ENCODE data around the gene LBR.

GRCh38 chr1:225437710-225438437, 10.0 kb upstream of the LBR start:
- TF ChIP-seq POLR2A (IDR thresholded peaks at IDR 0.05): no peak
- TF ChIP-seq, protein P1, sequence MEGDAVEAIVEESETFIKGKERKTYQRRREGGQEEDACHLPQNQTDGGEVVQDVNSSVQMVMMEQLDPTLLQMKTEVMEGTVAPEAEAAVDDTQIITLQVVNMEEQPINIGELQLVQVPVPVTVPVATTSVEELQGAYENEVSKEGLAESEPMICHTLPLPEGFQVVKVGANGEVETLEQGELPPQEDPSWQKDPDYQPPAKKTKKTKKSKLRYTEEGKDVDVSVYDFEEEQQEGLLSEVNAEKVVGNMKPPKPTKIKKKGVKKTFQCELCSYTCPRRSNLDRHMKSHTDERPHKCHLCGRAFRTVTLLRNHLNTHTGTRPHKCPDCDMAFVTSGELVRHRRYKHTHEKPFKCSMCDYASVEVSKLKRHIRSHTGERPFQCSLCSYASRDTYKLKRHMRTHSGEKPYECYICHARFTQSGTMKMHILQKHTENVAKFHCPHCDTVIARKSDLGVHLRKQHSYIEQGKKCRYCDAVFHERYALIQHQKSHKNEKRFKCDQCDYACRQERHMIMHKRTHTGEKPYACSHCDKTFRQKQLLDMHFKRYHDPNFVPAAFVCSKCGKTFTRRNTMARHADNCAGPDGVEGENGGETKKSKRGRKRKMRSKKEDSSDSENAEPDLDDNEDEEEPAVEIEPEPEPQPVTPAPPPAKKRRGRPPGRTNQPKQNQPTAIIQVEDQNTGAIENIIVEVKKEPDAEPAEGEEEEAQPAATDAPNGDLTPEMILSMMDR (IDR thresholded peaks at IDR 0.05): no peak
